PFSK-1 (cell line): Measurements from ENCODE around the gene KCNQ1.

ENCODE experiments used
- POLR2AphosphoS5 ChIP-seq: IDR thresholded peaks from 2 replicates; pipeline ENCODE4 v1.6.1; 2012; ENCODE audit warnings: low read depth, mild to moderate bottlenecking, control low read depth, low read length, moderate library complexity
- REST ChIP-seq, 2 experiments: IDR thresholded peaks; 2 replicates each; pipeline versions ENCODE4 v1.6.1 to v1.8.0; 2011 to 2012; ENCODE audit warnings: low read depth in 2 of 2, low read length in 2 of 2, control low read depth in 1 of 2, inconsistent platforms in 1 of 2, mild to moderate bottlenecking in 1 of 2, moderate library complexity in 1 of 2; ENCODE audit not compliant: insufficient read depth in 1 of 2
- SIN3A ChIP-seq: IDR thresholded peaks from 2 replicates; pipeline ENCODE4 v1.6.1; 2012; ENCODE audit warnings: mild to moderate bottlenecking, low read length, moderate library complexity, borderline replicate concordance; ENCODE audit not compliant: insufficient read depth
- TAF1 ChIP-seq: IDR thresholded peaks from 2 replicates; pipeline ENCODE4 v1.6.1; 2012; ENCODE audit warnings: low read length, control low read depth, borderline replicate concordance; ENCODE audit not compliant: insufficient read depth

GRCh38 chr11:2411446-2412305 lies 33.1 kb upstream of the KCNQ1 start:
- TF ChIP-seq POLR2AphosphoS5, result no peak
- TF ChIP-seq TAF1, result no peak
- no peak for TF ChIP-seq SIN3A
- TF ChIP-seq REST (IDR thresholded peaks at IDR 0.05; ENCODE audit: insufficient read depth in 1 of 2, low read depth in 2 of 2, low read length in 2 of 2), result no peak
